ENCODE data around the gene MINDY2. TPM values are rescaled to one million over a fixed set of nuclear protein-coding genes. Genes with fewer than 3 reads are reported as not detected.

The MINDY2 gene
- total and polyA plus RNA-seq, 9 of the 15 experiments (the other 6 are each of a cell fraction or from before 2014, with no cell fraction given) = 2.4 to 15.3 (median 7.2) TPM

- TF ChIP-seq ATF2 (CRISPR knock-in tag; IDR thresholded peaks at IDR 0.05) (no peak), ZBTB33 (CRISPR knock-in tag; IDR thresholded peaks at IDR 0.05) (peak; percentile 40; the same call in 1 of the 2 replicates), TGIF2 (CRISPR knock-in tag; IDR thresholded peaks at IDR 0.05) (no peak), ZKSCAN1 (IDR thresholded peaks at IDR 0.05; ENCODE audit: low read depth, low read length) (no peak; the same call in 1 of the 2 replicates), ARID1B (IDR thresholded peaks at IDR 0.05) (no peak), ZNF75A (CRISPR knock-in tag; IDR thresholded peaks at IDR 0.05) (no peak), NR0B1 (IDR thresholded peaks at IDR 0.05; ENCODE audit: partially characterized antibody) (no peak), JUND (IDR thresholded peaks at IDR 0.05; ENCODE audit: borderline replicate concordance, low read depth, low read length) (no peak; the same call in 1 of the 2 replicates), JUND (tag; IDR thresholded peaks at IDR 0.05; ENCODE audit: borderline replicate concordance, low read depth, low read length) (no peak; the same call in 2 of the 3 replicates), THRB (CRISPR knock-in tag; conservative IDR thresholded peaks at IDR 0.05) (no peak), RREB1 (CRISPR knock-in tag; IDR thresholded peaks at IDR 0.05) (0 out of 2 replicates have a peak, but pooled peaks have one; percentile 36), FIP1L1 (IDR thresholded peaks at IDR 0.05; ENCODE audit: low read depth, low read length, poor library complexity, severe bottlenecking) (no peak), RBBP5 (IDR thresholded peaks at IDR 0.05; ENCODE audit: borderline replicate concordance, insufficient read depth, low read length, poor library complexity, severe bottlenecking) (peak; percentile 5)
Measured at GRCh38 chr15:58749532-58750337, 21.4 kb upstream of the MINDY2 start, which contains the start of gene ADAM10 (continued).

All from K562 (cell line).